Ovary (tissue), 9 donors: ENCODE results near the gene SLC6A6. TPM values are rescaled to one million over a fixed set of nuclear protein-coding genes. Genes with fewer than 3 reads are reported as not detected.

Source experiments
- DNase-seq, 5 donors: peaks; one replicate each; pipeline ENCODE4 v3.0.0-alpha.2; 2019 to 2020
- H3K27ac ChIP-seq, 2 donors: fragments of 200-600 bp; one replicate each; pipeline versions ENCODE4 v1.5.1 to v1.8.0; 2019 to 2022
- H3K27me3 ChIP-seq: fragments of 200-600 bp; one replicate; pipeline ENCODE4 v1.8.0; 2022
- H3K36me3 ChIP-seq: fragments of 200-600 bp; sonication (generic); one replicate; pipeline ENCODE4 v1.5.1; 2019
- H3K4me1 ChIP-seq: one replicate; pipeline ENCODE4 v1.8.1; 2013; ENCODE audit warnings: mild to moderate bottlenecking, moderate library complexity; ENCODE audit not compliant: insufficient read depth
- H3K4me3 ChIP-seq: fragments of 200-600 bp; sonication (generic); one replicate; pipeline ENCODE4 v1.5.1; 2017
- H3K9me3 ChIP-seq, 2 donors: fragments of 200-600 bp in 1 of 2; sonication (generic) in 1 of 2; one replicate each; pipeline versions ENCODE4 v1.5.1 to v1.8.1; 2013 to 2019; ENCODE audit warnings: mild to moderate bottlenecking in 1 of 2, moderate library complexity in 1 of 2
- EP300 ChIP-seq: sonication (generic); formaldehyde crosslinking; IDR thresholded peaks from one replicate; pipeline ENCODE4 v1.6.1; 2017; ENCODE audit warnings: antibody characterized with exemption
- POLR2A ChIP-seq: fragments of 450-650 bp; IDR thresholded peaks from one replicate; pipeline ENCODE4 v1.6.1; 2017; ENCODE audit warnings: antibody characterized with exemption, mild to moderate bottlenecking, moderate library complexity
- WGBS, 3 donors: extraction: QIAGEN DNeasy Blood & Tissue Kit in 1 of 3; methylation state at CpG; one replicate each; pipeline versions ENCODE4 v1.1.5 to v1.1.7; 2013 to 2017; 5-methylcytosine and 5-hydroxymethylcytosine counted together
- intact Hi-C, 4 donors: fragments of 100-400 bp; cut with DNase I; formaldehyde crosslinking; loops; one replicate each; pipeline versions ENCODE4 v1.11.0 to v1.15.1; 2022 to 2023
- polyA plus RNA-seq, 2 donors: library from polyadenylated mRNA; stranded (reverse); fragments of 200-250 nt in 1 of 2; fragments of 350-450 nt in 1 of 2; fragmentation: Illumina TruSeq in 1 of 2; extraction: RNeasy Lipid Tissue Mini Kit (QIAGEN cat#74804) in 1 of 2; gene quantifications; one replicate each; pipeline ENCODE4 v1.2.3, GENCODE V29; 2013 to 2014
- total RNA-seq, 7 donors: library from RNA; depleted of rRNA in 2 of 7; stranded (reverse); fragments of >200 nt in 2 of 7; fragmentation: NEBNext Ultra II Directional in 3 of 7; extraction: Animal tissue kit (Norgen Biotek cat#: 25700) in 3 of 7; gene quantifications; one replicate each; pipeline versions ENCODE4 v1.1.0 to v1.2.4, GENCODE V29; 2016 to 2023
- TF ChIP-seq, protein P1 (sequence below), 3 donors: fragments of 450-650 bp in 2 of 3; fragments of 200-600 bp in 1 of 3; IDR thresholded peaks; one replicate each; pipeline versions ENCODE4 v1.5.1 to v1.8.0; 2016 to 2022; ENCODE audit warnings: antibody characterized with exemption in 3 of 3, mild to moderate bottlenecking in 1 of 3
- donor health status: DM: no; HTN: no; CAD: no; lungs with moderate emphysema.
- donor health status: DM: no; HTN: no; CAD: no.
- donor health status: Bipolar disorder and iron deficiency.
- donor health status: DM: yes; HTN: yes; CAD: no.
- donor health status: DM: no; HTN: no; CAD: no.
- donor health status: DM: yes; HTN: yes; CAD: no.

SLC6A6 gene
- total and polyA plus RNA-seq, 9 donors = 32.5 to 141 (median 80.5) TPM

DNA sequence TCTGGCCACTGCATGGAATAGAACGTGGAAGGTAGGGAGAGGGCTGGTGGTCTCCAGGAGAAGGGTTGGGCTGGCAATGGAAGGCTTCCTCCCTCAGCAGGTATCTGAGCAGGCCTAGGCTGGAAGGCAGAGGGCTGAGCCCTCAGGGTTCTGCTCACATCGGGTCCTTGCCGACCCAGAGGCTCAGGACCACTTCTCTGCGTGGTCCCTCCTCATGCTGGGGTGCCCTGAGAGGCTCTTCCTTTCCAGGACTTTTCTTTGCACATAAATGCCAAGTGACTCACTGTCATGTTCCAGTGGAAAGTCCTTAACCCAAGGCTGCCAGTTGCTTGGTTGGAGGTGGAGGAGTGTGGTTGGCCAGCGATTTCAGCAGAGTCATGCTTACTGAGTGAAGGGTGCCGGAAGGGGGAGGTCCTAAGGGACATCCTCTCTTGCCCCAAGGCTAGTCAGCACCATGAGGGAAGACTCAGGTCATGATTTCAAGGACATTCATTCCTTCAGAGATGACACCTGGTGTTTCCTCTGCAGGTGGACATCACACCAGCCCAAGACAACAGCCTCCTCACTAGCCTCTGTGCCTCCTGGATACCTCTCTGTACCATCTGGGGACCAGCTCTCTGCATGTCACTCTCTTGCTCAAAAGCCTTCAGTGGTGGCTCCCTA lies 8.2 kb downstream of the SLC6A6 start:
- intact Hi-C loops = loop anchor here in 1 of 4 donors (5.0 kb wide), 1 partner anchor 42 kb away; no protein-coding TSS in a partner anchor
- Histone ChIP-seq H3K4me3 (no peak overlapping the region), H3K9me3 (no peaks in the 10 kb centered on the region), H3K27ac (no peak overlapping the region), H3K27me3 (no peaks in the 10 kb centered on the region), H3K4me1 (peaks cover 27% of the 10 kb centered on the region), H3K36me3 (no peaks in the 10 kb centered on the region)
- TF ChIP-seq EP300 = no peak
- TF ChIP-seq, protein P1, sequence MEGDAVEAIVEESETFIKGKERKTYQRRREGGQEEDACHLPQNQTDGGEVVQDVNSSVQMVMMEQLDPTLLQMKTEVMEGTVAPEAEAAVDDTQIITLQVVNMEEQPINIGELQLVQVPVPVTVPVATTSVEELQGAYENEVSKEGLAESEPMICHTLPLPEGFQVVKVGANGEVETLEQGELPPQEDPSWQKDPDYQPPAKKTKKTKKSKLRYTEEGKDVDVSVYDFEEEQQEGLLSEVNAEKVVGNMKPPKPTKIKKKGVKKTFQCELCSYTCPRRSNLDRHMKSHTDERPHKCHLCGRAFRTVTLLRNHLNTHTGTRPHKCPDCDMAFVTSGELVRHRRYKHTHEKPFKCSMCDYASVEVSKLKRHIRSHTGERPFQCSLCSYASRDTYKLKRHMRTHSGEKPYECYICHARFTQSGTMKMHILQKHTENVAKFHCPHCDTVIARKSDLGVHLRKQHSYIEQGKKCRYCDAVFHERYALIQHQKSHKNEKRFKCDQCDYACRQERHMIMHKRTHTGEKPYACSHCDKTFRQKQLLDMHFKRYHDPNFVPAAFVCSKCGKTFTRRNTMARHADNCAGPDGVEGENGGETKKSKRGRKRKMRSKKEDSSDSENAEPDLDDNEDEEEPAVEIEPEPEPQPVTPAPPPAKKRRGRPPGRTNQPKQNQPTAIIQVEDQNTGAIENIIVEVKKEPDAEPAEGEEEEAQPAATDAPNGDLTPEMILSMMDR (IDR thresholded peaks at IDR 0.05) = no peak
- no peak for TF ChIP-seq POLR2A
- 80 to 91% (median 87%) methylated on average over 6 of the region's 6 CpGs for WGBS, 3 donors
- no peak for DNase-seq

DNA sequence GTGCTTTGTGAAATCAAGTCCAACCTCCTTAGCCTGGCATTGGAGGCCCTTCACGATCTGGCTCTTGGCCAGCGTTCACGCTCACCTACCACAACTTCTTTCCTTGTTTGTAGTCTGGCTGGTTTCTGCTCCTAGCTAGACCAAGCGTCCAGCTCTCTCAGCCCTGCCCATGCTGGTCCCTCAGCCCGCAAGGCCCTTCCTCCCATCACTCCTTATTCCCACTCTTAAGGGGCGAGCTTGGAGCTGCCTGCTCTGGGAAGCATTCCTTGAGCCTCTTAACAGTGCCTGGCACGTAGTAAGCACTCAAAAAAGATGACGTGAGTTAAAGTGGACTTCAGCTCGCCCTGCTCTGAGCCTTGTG lies 8.7 kb downstream of the SLC6A6 start:
- TF ChIP-seq, protein P1 (IDR thresholded peaks at IDR 0.05) = no peak
- TF ChIP-seq EP300 (no peak), POLR2A (no peak)
- no peak for DNase-seq
- Histone ChIP-seq H3K36me3 (no peaks in the 10 kb centered on the region), H3K27ac (no peak overlapping the region), H3K9me3 (no peaks in the 10 kb centered on the region), H3K27me3 (no peaks in the 10 kb centered on the region), H3K4me3 (no peak overlapping the region), H3K4me1 (peaks cover 24% of the 10 kb centered on the region)
- WGBS, 3 donors = 88 to 94% (median 92%) methylated on average over 9 of the region's 9 CpGs
- intact Hi-C loops = loop anchor here in 1 of 4 donors (5.0 kb wide), 1 partner anchor 41 kb away; no protein-coding TSS in a partner anchor

DNA sequence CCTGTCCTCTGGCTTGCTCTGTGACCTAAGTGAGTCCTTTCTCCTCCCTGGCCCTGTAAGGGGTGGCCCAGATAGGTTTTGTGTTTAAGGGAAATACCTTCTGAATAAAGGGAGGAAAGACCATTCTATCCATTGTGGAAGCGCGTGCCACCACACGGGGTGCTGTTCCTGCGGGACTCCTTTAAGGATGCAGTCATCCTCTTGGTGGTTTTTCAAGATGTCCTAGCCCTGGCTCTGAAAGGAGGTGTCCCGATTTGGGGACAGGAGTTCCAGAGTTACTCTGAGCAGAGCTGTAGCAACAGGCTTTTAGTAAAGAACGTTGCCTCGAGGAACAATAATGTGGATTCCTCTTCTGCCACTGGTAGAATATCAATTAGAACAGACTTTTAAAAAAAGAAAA lies 9.6 kb downstream of the SLC6A6 start:
- DNase-seq = no peak
- 86 to 92% (median 90%) methylated on average over 7 of the region's 7 CpGs for WGBS, 3 donors
- H3K9me3 ChIP-seq = no peaks in the 10 kb centered on the region
- no peak overlapping the region for H3K27ac ChIP-seq
- H3K27me3 ChIP-seq = no peaks in the 10 kb centered on the region
- peaks cover 23% of the 10 kb centered on the region for H3K4me1 ChIP-seq
- intact Hi-C loops = loop anchor here in 1 of 4 donors (5.0 kb wide), 1 partner anchor 40 kb away; no protein-coding TSS in a partner anchor
- no peaks in the 10 kb centered on the region for H3K36me3 ChIP-seq
- TF ChIP-seq, protein P1 (IDR thresholded peaks at IDR 0.05) = no peak
- no peak for TF ChIP-seq EP300
- TF ChIP-seq POLR2A = no peak
- H3K4me3 ChIP-seq = no peak overlapping the region

DNA sequence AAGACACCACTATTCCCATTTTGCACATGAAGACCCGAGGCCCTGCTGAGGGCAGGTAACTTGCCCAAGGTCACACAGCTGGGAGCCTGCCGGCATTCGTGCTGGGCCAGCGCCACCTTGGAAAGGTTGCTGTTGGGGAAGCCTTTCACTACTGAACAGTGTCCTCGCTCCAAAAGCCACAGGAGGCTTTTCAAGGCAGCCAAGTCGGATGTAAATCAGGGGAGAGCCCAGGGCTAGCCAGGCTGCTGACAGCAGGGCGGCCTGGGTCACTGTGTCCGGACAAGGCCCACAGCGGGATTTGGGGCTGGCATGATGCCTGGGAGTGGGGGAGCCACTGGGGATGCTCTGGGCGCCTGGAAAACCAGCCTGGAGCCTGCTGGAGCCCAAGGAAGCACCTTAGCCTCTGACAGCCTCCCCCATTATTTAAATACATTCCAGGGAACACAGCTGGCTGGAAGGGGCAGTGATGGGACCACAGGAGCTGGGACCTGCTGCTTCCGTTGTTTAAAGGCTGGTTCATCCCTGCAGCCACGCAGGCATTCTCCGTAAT lies 10.5 kb downstream of the SLC6A6 start:
- no peak overlapping the region for H3K4me3 ChIP-seq
- no peaks in the 10 kb centered on the region for H3K27me3 ChIP-seq
- peak; percentile 69 to 90 (median 87) for DNase-seq
- H3K27ac ChIP-seq = no peak overlapping the region
- no peaks in the 10 kb centered on the region for H3K36me3 ChIP-seq
- H3K4me1 ChIP-seq = peaks cover 23% of the 10 kb centered on the region
- H3K9me3 ChIP-seq = no peaks in the 10 kb centered on the region
- 4 to 8% (median 7%) methylated on average over 13 of the region's 13 CpGs for WGBS, 3 donors
- TF ChIP-seq EP300 = no peak
- TF ChIP-seq POLR2A = no peak
- TF ChIP-seq, protein P1 (IDR thresholded peaks at IDR 0.05) = no peak
- intact Hi-C loops = loop anchor here in 1 of 4 donors (5.0 kb wide), 1 partner anchor 39 kb away; no protein-coding TSS in a partner anchor
